ENCODE measurements around the gene RAB3D.

Gene RAB3D

DNA sequence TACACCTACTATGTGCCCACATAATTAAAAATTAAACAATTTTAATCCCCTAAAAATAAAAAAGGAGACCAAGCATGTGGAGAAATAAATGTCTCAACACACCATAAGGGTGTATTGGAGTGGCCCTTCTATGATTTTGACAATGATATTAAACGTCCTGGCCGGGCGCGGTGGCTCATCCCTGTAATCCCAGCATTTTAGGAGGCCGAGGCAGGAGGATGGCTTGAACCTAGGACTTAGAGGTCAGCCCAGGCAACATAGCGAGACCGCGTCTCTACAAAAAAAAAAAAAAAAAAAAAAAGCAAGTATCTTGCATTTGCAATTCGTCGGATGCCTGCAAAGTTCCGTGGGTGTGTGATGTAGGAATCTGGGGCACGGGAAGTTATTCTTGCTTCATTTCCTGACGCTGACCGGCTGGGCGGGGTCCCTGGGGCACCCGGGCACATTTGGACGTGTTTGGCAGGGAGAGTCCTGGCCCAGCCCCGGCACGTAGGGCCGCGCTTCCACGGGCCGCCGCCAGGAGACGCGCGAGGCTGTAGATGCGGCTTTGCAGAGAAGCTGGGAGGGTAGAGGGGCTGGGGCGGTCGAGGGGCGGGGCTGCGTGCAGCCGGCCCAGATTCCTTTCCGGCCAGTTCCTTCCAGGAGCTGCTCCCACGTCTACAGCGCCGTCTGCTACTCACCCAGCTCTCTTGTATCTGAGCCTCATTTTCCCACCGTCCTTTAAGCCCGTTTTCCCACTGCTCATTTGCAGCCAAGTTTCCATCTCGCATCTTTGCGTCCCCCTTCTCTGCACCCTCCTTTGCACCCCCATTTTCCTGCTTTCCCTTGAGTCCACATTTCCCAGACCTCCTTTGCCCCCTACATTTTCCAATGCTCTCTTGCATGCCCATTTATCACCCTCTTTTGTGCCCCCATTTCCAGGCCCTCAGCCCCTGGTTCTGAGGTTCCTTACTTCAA, 45.7 kb downstream of the RAB3D start:
- peak; percentile 68 for DNase-seq

DNA sequence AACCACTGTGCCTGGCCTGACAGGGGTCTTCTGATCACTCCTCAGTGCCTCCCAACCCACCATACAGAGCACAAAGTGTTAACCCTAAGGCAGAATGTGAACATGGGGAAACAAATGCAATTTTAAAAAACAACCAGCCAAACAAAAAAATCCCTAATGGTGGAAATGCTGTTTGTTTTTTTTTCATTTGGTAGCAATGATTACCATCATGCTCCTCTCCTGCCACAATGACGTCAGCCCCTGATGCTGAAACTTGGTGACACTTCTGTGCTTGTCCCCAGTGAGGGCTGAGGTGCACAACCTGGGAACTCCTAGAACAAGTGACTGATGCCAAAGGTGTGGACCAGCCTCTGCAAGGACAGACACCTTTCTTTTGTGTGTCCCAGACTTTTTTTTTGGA, 47.5 kb downstream of the RAB3D start:
- DNase-seq = no peak

DNA sequence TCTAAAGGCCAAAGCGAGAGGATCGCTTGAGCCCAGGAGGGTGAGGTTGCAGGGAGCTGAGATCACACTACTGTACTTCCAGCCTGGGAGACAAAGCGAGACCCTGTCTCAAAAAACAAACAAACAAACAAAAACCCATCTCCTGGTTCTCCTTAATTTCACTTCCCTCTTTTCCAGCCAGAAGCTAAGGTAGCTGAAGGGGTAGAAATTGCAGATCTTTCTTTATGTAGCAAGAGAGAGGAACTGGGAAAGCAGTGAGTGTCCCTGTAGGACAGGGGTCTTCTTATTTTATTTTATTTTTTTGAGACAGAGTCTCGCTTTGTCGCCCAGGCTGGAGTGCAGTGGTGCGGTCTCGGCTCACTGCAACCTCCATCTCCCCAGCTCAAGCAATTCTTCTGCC, 48.0 kb downstream of the RAB3D start:
- no peak for DNase-seq

DNA sequence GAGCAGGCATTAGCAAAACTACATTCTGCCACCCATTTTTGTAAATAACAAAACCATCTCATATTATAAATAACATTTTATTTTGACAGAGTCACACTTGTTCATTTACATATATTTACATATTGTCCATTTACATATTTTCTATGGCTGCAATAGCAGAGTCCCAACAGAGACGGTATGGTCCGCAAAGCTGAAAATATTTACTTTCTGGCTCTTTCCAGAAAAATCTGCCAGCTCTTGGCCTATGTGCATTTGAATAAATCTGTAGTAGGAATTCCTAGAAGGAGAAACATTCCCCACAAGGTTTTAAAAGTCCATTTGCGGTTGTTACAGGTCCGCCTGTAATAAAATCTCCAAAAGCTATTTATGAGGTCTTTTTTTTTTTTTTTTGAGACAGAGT, 49.2 kb downstream of the RAB3D start:
- no peak for DNase-seq

DNA sequence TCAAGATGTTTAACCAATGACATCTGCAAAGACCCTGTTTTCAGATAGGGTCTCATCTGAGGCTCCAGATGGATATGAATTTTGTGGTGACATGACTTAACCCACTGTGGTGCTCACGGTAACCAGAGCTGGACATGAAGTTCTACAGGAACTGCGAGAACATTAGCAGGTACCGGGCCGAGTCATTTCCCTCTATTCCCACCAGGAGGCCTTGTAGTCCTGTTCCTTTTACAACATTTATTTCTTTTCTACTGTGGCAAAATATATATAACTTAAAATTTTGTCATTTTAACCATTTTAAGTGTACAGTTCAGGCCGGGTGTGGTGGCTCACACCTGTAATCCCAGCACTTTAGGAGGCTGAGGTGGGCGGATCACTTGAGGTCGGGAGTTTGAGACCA, 51.1 kb downstream of the RAB3D start:
- no peak for DNase-seq

DNA sequence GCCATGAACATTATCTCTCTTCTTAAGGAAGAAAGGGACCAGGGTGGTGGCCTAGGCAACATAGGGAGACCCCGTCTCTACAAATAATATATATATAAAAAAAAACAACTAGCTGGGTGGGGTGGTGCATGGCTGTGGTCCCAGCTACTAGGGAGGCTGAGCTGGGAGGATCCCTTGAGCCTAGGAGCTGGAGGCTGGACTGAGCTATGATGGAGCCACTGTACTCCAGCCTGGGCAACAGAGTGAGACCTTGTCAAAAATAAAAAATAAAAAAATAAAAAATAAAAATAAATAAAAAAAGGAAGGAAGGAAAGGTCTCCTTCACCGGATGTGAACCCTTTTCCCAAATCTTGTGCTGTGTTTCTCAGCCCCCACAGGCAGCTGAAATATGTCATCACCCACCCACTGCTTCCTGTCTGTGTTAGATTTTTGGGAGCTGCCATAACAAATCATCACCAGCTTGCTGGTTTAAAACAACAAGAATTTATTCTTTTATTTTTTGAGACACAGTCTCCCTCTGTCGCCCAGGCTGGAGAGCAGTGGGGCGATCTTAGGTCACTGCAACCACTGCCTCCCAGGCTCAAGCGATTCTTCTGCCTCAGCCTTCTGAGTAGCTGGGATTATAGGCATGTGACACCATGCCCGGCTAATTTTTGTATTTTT, 53.0 kb downstream of the RAB3D start:
- no peak for DNase-seq

DNA sequence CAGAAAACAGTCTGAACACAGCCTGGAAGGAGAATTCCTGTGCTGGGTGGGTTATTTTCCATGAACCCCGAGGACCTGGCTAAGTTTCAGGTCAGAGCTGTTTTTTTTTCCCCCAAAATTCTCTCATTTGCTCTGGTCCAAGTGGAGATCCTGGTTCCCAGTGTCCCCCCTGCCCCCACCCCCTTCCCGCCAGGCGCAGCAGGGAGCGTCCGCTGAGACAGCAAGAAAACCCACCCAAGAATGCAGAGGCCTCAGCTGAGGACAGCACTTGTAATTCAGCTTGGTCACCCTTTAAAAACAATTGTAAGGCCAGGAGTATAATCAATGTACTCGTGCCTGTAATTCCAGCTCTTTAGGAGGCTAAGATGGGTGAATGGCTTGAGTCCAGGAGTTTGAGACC, 54.9 kb downstream of the RAB3D start:
- no peak for DNase-seq

DNA sequence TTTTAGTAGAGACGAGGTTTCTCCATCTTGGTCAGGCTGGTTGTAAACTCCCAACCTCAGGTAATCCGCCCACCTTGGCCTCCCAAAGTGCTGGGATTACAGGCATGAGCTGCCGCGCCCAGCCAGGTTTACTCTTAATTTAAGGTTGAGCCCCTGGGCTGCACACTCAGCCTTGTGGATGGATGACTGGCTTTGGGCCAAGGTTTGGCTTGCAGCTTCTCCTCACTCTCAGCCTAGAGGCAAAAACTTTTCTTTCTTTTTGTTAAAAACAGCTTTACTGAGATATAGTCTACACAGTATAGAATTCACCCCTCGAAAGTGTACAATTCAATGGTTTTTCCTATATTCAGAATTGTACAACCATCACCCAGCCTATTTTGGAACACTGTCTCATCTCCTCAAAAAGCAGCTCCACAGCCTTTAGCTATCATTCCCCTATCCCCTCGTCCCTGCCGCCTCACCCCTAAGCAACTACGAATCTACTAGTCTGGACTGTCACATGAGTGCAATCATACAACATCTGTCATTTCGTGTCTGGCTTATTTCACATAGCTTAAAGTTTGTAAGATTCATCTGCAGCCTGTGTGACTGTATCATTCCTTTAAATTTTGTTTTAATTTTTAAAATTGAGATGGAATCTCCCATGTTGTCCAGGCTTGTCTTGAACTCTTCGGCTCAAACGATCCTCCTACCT, 58.0 kb downstream of the RAB3D start:
- no peak for DNase-seq

DNA sequence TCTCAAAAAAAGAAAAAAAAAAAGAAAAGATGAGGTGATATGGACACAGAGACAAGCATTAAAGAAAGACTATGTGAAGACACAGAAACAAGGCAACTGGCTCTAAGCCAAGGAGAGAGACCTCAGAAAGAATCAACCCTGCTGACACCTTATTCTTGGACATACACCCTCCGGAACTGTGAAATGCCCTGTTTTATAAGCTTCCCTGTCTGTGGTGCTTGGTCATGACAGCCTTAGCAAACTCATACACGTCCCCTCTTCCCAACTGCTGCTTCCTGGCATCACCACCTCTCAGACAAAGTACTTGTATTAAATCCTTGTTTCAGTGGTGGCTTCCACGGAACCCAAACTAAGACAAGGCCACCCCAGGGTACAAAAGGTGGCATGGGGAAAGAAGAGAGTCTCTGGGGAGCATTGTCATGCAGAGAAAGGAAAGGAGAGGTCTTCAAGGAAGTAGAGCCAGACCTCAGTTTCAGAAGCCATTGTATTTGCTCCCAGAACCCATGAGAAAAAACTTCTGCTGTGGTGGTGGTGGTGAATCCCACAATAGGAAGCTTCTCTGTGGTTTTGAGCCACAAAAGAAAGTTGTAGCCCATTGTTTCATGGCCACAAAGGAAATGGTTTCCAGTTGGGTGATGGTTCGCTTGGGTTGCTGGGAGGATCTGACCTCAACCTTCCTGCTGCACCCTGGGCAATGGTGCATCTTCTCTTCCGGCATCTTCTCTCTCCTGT, 59.8 kb downstream of the RAB3D start:
- DNase-seq = no peak

DNA sequence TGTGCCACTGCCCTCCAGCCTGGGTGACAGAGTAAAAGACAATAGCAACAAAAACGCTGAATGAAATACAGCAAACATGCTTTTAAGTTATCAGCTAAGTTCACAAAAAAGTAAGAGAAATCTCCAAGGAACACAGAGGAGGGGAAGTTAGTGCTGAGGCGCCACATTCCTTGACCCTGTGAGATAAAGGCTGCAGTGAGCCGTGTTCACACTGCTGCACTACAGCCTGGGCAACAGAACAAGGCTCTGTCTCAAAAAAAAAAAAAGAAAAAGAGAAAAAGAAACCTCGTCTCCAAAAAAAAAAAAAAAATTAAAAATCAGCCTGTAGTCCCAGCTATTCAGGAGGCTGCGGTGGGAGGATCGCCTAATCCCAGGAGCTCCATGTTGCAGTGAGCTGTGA, 60.8 kb downstream of the RAB3D start:
- DNase-seq = no peak

DNA sequence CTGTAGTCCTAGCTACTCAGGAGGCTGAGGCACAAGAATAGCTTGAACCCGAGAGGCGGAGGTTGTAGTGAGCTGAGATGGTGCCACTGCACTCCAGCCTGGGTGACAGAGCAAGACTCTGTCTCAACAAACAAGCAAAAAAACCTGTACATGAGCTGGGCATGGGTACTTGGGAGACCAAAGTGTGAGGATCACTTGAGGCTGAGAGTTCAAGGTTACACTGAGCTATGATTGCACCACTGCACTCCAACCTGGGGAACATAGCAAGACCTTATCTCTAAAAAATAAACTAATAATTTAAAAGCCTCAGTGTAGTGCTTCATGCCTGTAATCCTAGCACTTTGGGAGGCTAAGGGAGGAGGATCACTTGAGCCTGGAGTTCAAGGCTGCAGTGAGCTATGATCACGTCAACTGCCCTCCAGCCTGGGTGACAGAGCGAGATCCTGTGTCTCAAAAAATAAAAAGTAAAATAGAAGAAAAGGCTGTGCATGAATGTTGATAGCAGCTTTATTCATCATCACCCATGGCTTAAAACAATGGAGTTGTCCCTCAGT, 64.8 kb downstream of the RAB3D start:
- no peak for DNase-seq

DNA sequence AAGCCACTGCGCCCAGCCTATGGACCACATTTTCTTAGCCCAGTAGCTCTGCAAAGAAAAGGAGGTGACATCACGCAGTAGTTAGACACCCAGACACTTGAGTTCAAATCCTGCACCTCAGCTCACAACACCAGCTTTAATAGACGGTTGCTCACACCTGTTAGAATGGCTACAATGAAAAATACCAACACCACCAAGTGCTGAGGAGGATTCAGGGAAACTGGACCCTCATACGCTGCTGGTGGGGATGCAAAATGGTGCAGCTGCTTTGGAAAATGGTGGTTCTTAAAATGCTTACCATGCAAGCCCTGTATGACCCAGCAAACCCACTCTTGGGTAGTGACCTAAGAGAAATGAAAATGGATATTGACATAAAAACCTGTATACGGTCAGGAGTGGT, 65.5 kb downstream of the RAB3D start:
- DNase-seq = no peak

DNA sequence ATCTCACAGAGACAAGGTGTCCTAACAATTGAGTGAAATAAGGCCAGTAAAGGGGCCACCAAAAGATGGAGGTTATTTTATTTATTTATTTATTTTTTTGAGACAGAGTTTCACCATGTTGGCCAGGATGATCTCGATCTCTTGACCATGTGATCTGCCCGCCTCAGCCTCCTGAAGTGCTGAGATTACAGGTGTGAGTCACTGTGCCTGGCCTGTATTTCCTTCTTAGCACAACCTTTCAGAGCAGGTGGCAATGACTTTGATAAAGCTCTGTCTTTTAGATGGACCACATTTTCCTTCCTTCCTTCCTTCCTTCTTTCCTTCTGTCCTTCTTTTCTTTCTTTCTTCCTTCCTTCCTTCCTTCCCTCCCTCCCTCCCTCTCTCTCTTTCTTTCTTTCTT, 66.2 kb downstream of the RAB3D start:
- no peak for DNase-seq

Measured in NCI-H1092 (cell line).